HEK293T (cell line): ENCODE data around the gene GABBR1.

Source experiments
- BHLHE40 ChIP-seq: fragments of 450-650 bp; IDR thresholded peaks from 2 replicates; pipeline ENCODE4 v1.6.1; 2016; ENCODE audit warnings: mild to moderate bottlenecking, moderate library complexity, borderline replicate concordance
- CTBP1 ChIP-seq: fragments of 450-650 bp; IDR thresholded peaks from 2 replicates; pipeline ENCODE4 v1.6.1; 2016; ENCODE audit warnings: borderline replicate concordance
- ELF4 ChIP-seq: fragments of 450-650 bp; IDR thresholded peaks from 2 replicates; pipeline ENCODE4 v1.6.1; 2017; ENCODE audit warnings: antibody characterized with exemption
- FOXK2 ChIP-seq: fragments of 450-650 bp; IDR thresholded peaks from 2 replicates; pipeline ENCODE4 v1.6.1; 2016; ENCODE audit warnings: mild to moderate bottlenecking
- LEF1 ChIP-seq: fragments of 450-650 bp; IDR thresholded peaks from 2 replicates; pipeline ENCODE4 v1.6.1; 2017; ENCODE audit warnings: mild to moderate bottlenecking, borderline replicate concordance
- ZNF384 ChIP-seq: fragments of 450-650 bp; IDR thresholded peaks from 2 replicates; pipeline ENCODE4 v1.6.1; 2016
- TF ChIP-seq, protein P1 (sequence below): fragments of 450-650 bp; IDR thresholded peaks from 2 replicates; pipeline ENCODE4 v1.6.1; 2016

DNA sequence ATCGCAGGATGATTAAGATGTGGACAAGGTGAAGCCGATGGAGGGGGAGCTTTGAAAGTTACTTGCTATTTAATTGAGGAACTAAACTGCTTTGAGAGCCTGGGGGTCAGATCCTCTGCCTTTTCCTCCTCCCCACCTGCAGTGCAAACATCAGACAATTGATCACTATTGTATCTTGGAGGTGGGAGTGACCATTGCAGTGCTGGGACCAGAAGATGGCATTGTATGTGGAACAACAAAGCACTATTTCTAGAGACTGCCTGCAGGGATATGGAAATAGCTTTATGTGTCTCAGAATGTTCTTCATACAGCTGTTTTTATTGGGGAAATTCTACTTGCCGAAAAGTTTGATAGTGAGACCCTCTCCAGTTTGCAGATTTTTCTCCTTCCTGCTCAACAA is 28.1 kb upstream of the GABBR1 start:
- TF ChIP-seq BHLHE40 (no peak), ELF4 (no peak), FOXK2 (no peak), LEF1 (no peak), CTBP1 (no peak), ZNF384 (no peak)
- TF ChIP-seq, protein P1, sequence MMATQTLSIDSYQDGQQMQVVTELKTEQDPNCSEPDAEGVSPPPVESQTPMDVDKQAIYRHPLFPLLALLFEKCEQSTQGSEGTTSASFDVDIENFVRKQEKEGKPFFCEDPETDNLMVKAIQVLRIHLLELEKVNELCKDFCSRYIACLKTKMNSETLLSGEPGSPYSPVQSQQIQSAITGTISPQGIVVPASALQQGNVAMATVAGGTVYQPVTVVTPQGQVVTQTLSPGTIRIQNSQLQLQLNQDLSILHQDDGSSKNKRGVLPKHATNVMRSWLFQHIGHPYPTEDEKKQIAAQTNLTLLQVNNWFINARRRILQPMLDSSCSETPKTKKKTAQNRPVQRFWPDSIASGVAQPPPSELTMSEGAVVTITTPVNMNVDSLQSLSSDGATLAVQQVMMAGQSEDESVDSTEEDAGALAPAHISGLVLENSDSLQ: no peak
